ENCODE data around the gene GAMT. TPM values are rescaled to one million over a fixed set of nuclear protein-coding genes. Genes with fewer than 3 reads are reported as not detected.

The GAMT gene
- total and polyA plus RNA-seq, 2 of the 13 experiments (the other 11 are each of a cell fraction or from before 2014, with no cell fraction given): 115 to 124 TPM

GRCh38 chr19:1423436-1424191, 22.3 kb upstream of the GAMT start (continued):
- no peak for TF ChIP-seq KMT2B (CRISPR knock-in tag; IDR thresholded peaks at IDR 0.05)
- TF ChIP-seq ZNF274 (CRISPR knock-in tag; IDR thresholded peaks at IDR 0.05): no peak
- TF ChIP-seq JUND (CRISPR knock-in tag; IDR thresholded peaks at IDR 0.05): no peak
- TF ChIP-seq ZNF256 (CRISPR knock-in tag; conservative IDR thresholded peaks at IDR 0.05): no peak
- TF ChIP-seq ZNF251 (CRISPR knock-in tag; IDR thresholded peaks at IDR 0.05): no peak
- TF ChIP-seq, protein P1, sequence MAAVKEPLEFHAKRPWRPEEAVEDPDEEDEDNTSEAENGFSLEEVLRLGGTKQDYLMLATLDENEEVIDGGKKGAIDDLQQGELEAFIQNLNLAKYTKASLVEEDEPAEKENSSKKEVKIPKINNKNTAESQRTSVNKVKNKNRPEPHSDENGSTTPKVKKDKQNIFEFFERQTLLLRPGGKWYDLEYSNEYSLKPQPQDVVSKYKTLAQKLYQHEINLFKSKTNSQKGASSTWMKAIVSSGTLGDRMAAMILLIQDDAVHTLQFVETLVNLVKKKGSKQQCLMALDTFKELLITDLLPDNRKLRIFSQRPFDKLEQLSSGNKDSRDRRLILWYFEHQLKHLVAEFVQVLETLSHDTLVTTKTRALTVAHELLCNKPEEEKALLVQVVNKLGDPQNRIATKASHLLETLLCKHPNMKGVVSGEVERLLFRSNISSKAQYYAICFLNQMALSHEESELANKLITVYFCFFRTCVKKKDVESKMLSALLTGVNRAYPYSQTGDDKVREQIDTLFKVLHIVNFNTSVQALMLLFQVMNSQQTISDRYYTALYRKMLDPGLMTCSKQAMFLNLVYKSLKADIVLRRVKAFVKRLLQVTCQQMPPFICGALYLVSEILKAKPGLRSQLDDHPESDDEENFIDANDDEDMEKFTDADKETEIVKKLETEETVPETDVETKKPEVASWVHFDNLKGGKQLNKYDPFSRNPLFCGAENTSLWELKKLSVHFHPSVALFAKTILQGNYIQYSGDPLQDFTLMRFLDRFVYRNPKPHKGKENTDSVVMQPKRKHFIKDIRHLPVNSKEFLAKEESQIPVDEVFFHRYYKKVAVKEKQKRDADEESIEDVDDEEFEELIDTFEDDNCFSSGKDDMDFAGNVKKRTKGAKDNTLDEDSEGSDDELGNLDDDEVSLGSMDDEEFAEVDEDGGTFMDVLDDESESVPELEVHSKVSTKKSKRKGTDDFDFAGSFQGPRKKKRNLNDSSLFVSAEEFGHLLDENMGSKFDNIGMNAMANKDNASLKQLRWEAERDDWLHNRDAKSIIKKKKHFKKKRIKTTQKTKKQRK (IDR thresholded peaks at IDR 0.05; ENCODE audit: low read length): no peak
- no peak for TF ChIP-seq MEIS2 (CRISPR knock-in tag; IDR thresholded peaks at IDR 0.05)
- no peak for TF ChIP-seq ZNF879 (CRISPR knock-in tag; IDR thresholded peaks at IDR 0.05)
- peak; percentile 98 for TF ChIP-seq ZBTB38 (CRISPR knock-in tag; IDR thresholded peaks at IDR 0.05)
- no peak for TF ChIP-seq PAXIP1 (CRISPR knock-in tag; conservative IDR thresholded peaks at IDR 0.05)
- TF ChIP-seq ZNF747 (CRISPR knock-in tag; IDR thresholded peaks at IDR 0.05; ENCODE audit: borderline replicate concordance): no peak
- TF ChIP-seq CBFB (CRISPR knock-in tag; IDR thresholded peaks at IDR 0.05): no peak
- 0 out of 2 replicates have a peak, but pooled peaks have one; percentile 21 for TF ChIP-seq ZBTB3 (CRISPR knock-in tag; IDR thresholded peaks at IDR 0.05; ENCODE audit: borderline replicate concordance, low read depth)
- no peak for TF ChIP-seq FOXA1 (IDR thresholded peaks at IDR 0.05)
- TF ChIP-seq FOXA1 (CRISPR knock-in tag; IDR thresholded peaks at IDR 0.05): no peak
- TF ChIP-seq, protein P2, sequence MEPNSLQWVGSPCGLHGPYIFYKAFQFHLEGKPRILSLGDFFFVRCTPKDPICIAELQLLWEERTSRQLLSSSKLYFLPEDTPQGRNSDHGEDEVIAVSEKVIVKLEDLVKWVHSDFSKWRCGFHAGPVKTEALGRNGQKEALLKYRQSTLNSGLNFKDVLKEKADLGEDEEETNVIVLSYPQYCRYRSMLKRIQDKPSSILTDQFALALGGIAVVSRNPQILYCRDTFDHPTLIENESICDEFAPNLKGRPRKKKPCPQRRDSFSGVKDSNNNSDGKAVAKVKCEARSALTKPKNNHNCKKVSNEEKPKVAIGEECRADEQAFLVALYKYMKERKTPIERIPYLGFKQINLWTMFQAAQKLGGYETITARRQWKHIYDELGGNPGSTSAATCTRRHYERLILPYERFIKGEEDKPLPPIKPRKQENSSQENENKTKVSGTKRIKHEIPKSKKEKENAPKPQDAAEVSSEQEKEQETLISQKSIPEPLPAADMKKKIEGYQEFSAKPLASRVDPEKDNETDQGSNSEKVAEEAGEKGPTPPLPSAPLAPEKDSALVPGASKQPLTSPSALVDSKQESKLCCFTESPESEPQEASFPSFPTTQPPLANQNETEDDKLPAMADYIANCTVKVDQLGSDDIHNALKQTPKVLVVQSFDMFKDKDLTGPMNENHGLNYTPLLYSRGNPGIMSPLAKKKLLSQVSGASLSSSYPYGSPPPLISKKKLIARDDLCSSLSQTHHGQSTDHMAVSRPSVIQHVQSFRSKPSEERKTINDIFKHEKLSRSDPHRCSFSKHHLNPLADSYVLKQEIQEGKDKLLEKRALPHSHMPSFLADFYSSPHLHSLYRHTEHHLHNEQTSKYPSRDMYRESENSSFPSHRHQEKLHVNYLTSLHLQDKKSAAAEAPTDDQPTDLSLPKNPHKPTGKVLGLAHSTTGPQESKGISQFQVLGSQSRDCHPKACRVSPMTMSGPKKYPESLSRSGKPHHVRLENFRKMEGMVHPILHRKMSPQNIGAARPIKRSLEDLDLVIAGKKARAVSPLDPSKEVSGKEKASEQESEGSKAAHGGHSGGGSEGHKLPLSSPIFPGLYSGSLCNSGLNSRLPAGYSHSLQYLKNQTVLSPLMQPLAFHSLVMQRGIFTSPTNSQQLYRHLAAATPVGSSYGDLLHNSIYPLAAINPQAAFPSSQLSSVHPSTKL (CRISPR knock-in tag; IDR thresholded peaks at IDR 0.05): no peak
- 0 out of 2 replicates have a peak, but pooled peaks have one; percentile 21 for TF ChIP-seq ZMYM3 (CRISPR knock-in tag; IDR thresholded peaks at IDR 0.05)
- no peak for TF ChIP-seq ARID2 (CRISPR knock-in tag; IDR thresholded peaks at IDR 0.05; ENCODE audit: borderline replicate concordance)

Measured in HepG2 (cell line).